Peyer's patch (tissue), 4 donors: ENCODE results near the gene REXO5.

Experiments used
- CTCF ChIP-seq, 6 experiments: fragments of 450-650 bp in 4 of 6; fragments of 200-600 bp in 2 of 6; sonication (generic) in 1 of 6; IDR thresholded peaks; one replicate each; pipeline ENCODE4 v1.5.1; 2017 to 2019; ENCODE audit warnings: antibody characterized with exemption in 6 of 6, mild to moderate bottlenecking in 3 of 6, moderate library complexity in 1 of 6
- POLR2A ChIP-seq, 2 donors: fragments of 450-650 bp; IDR thresholded peaks; one replicate each; pipeline ENCODE4 v1.5.1; 2017; ENCODE audit warnings: antibody characterized with exemption in 2 of 2, mild to moderate bottlenecking in 2 of 2, moderate library complexity in 2 of 2

GRCh38 chr16:20897922-20898321 lies 91.6 kb downstream of the REXO5 start:
- TF ChIP-seq POLR2A (IDR thresholded peaks at IDR 0.05) (no peak), CTCF (IDR thresholded peaks at IDR 0.05) (no peak)
